Liver (tissue), 3 donors: Measurements from ENCODE around the gene AK1.

Experiments
- CTCF ChIP-seq: fragments of 150-350 bp; IDR thresholded peaks from 2 replicates; pipeline ENCODE4 v1.5.1; 2017; ENCODE audit warnings: improper control_type of control experiment, low read depth, low read length; ENCODE audit not compliant: missing input control
- EGR1 ChIP-seq, 2 donors: IDR thresholded peaks; 2 replicates each; pipeline ENCODE4 v1.6.1; 2016 to 2018; ENCODE audit warnings: antibody characterized with exemption in 2 of 2, low read depth in 2 of 2
- GABPA ChIP-seq, 2 donors: IDR thresholded peaks in 1 of 2; conservative IDR thresholded peaks in 1 of 2; 2 replicates each; pipeline ENCODE4 v1.6.1; 2016; ENCODE audit warnings: antibody characterized with exemption in 2 of 2, mild to moderate bottlenecking in 1 of 2, moderate library complexity in 1 of 2
- JUND ChIP-seq, 2 donors: IDR thresholded peaks; 2 replicates each; pipeline ENCODE4 v1.6.1; 2016; ENCODE audit warnings: antibody characterized with exemption in 2 of 2
- NR2F2 ChIP-seq: IDR thresholded peaks from 2 replicates; pipeline ENCODE4 v1.6.1; 2016; ENCODE audit warnings: antibody characterized with exemption
- RAD21 ChIP-seq, 2 donors: IDR thresholded peaks; 2 replicates each; pipeline ENCODE4 v1.6.1; 2016; ENCODE audit warnings: antibody characterized with exemption in 2 of 2, mild to moderate bottlenecking in 2 of 2
- REST ChIP-seq: IDR thresholded peaks from 2 replicates; pipeline ENCODE4 v1.6.1; 2016; ENCODE audit warnings: antibody characterized with exemption, mild to moderate bottlenecking
- RXRA ChIP-seq, 2 donors: IDR thresholded peaks; 2 replicates each; pipeline ENCODE4 v1.6.1; 2017 to 2018; ENCODE audit warnings: antibody characterized with exemption in 2 of 2, mild to moderate bottlenecking in 1 of 2
- SP1 ChIP-seq: IDR thresholded peaks from 2 replicates; pipeline ENCODE4 v1.6.1; 2018; ENCODE audit warnings: antibody characterized with exemption, mild to moderate bottlenecking
- TAF1 ChIP-seq: conservative IDR thresholded peaks from 2 replicates; pipeline ENCODE4 v1.6.1; 2016; ENCODE audit warnings: antibody characterized with exemption, mild to moderate bottlenecking
- YY1 ChIP-seq: IDR thresholded peaks from 2 replicates; pipeline ENCODE4 v1.6.1; 2016; ENCODE audit warnings: antibody characterized with exemption, mild to moderate bottlenecking
- TF ChIP-seq, protein P1 (sequence below): IDR thresholded peaks from 2 replicates; pipeline ENCODE4 v1.6.1; 2016; ENCODE audit warnings: antibody characterized with exemption
- donor health status: healthy.
- donor health status: healthy.

DNA sequence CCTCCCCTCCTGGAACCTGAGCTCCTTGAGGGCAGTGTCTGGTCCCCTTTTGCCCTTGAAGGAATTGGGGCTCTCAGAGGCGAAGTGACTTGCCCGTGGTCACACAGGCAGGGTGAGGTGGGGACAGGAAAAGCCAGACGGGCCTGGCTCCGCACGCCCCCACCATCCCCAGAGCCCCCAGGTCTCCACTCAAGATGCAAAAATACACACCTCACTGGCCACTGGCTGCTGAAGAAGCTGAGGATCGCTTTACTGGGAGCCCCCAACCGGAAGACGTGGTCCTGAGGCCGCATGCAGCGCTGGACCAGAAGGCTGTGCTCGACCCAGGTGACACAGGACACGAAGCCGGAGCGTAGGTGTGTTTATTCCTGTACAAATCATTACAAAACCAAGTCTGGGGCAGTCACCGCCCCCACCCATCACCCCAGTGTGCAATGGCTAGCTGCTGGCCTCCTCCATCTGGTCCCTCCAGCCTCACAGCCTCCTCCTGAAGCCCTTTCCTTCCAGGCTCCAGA, 7.6 kb upstream of the AK1 start:
- TF ChIP-seq YY1 = no peak
- TF ChIP-seq CTCF = no peak
- no peak for TF ChIP-seq RAD21 (IDR thresholded peaks at IDR 0.05)
- TF ChIP-seq GABPA (IDR thresholded peaks at IDR 0.05 in 1 of 2, conservative IDR thresholded peaks at IDR 0.05 in 1 of 2) = no peak
- TF ChIP-seq EGR1 (IDR thresholded peaks at IDR 0.05; ENCODE audit: low read depth in 2 of 2) = no peak
- TF ChIP-seq, protein P1, sequence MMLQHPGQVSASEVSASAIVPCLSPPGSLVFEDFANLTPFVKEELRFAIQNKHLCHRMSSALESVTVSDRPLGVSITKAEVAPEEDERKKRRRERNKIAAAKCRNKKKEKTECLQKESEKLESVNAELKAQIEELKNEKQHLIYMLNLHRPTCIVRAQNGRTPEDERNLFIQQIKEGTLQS = no peak
- no peak for TF ChIP-seq JUND (IDR thresholded peaks at IDR 0.05)
- TF ChIP-seq SP1 = no peak
- TF ChIP-seq RXRA (IDR thresholded peaks at IDR 0.05) = no peak
- no peak for TF ChIP-seq REST
- TF ChIP-seq NR2F2 = no peak
- no peak for TF ChIP-seq TAF1
